ENCODE results near the gene NEUROG1.

GRCh38 chr5:135489466-135490244, 46.1 kb downstream of the NEUROG1 start:
- TF ChIP-seq CTCF (IDR thresholded peaks at IDR 0.05 in 8 of 11, conservative IDR thresholded peaks at IDR 0.05 in 3 of 11) (no peak), POLR2AphosphoS5 (IDR thresholded peaks at IDR 0.05) (no peak)
